Stimulated activated memory B cell treated with anti-CD40 and anti-IgM and Interleukin-4, amounts not matched to agents 10 μg/mL and 1 μg/mL and 100 μg/mL, for 72 hours (primary cell): ENCODE measurements around the gene LDLRAD4.
A peak's percentile ranks its signal among the peaks of the same experiment; 100 is the strongest.

Experiments
- ATAC-seq: fragments of 150-1000 bp; cut with Tn5 transposase; 2 replicates; pipeline ENCODE4 v1.10.0; 2021
- H3K27ac Mint-ChIP-seq: one replicate; pipeline ENCODE4 v1.8.0; 2022; ENCODE audit warnings: mild to moderate bottlenecking, mixed read lengths
- H3K27me3 Mint-ChIP-seq: one replicate; pipeline ENCODE4 v1.8.0; 2022; ENCODE audit warnings: mixed read lengths
- H3K36me3 Mint-ChIP-seq: one replicate; pipeline ENCODE4 v1.8.0; 2022; ENCODE audit warnings: mixed read lengths
- H3K4me1 Mint-ChIP-seq: one replicate; pipeline ENCODE4 v1.8.0; 2022; ENCODE audit warnings: mixed read lengths
- H3K4me3 Mint-ChIP-seq: one replicate; pipeline ENCODE4 v1.8.0; 2022; ENCODE audit warnings: mild to moderate bottlenecking, moderate library complexity, mixed read lengths
- H3K9me3 Mint-ChIP-seq: one replicate; pipeline ENCODE4 v1.8.0; 2022; ENCODE audit warnings: mixed read lengths

Gene LDLRAD4

GRCh38 chr18:13379930-13380690, 161.6 kb downstream of the LDLRAD4 start:
- no peaks in the 10 kb centered on the region for H3K27me3 Mint-ChIP-seq
- ATAC-seq: no peak
- no peaks in the 10 kb centered on the region for H3K36me3 Mint-ChIP-seq
- H3K27ac Mint-ChIP-seq: no peak overlapping the region
- no peak overlapping the region for H3K4me3 Mint-ChIP-seq
- no peaks in the 10 kb centered on the region for H3K9me3 Mint-ChIP-seq
- H3K4me1 Mint-ChIP-seq: peaks cover 51% of the 10 kb centered on the region

- H3K27me3 Mint-ChIP-seq: no peaks in the 10 kb centered on the region
- peaks cover 45% of the 10 kb centered on the region for H3K4me1 Mint-ChIP-seq
- no peaks in the 10 kb centered on the region for H3K9me3 Mint-ChIP-seq
- H3K27ac Mint-ChIP-seq: peak overlapping the region; percentile 90
- H3K4me3 Mint-ChIP-seq: no peak overlapping the region
- no peaks in the 10 kb centered on the region for H3K36me3 Mint-ChIP-seq
- no peak for ATAC-seq
These were observed 162.1 kb downstream of the LDLRAD4 start for GRCh38 chr18:13380691-13381070.

GRCh38 chr18:13381331-13381730, 162.8 kb downstream of the LDLRAD4 start:
- no peak for ATAC-seq
- peaks cover 39% of the 10 kb centered on the region for H3K4me1 Mint-ChIP-seq
- no peaks in the 10 kb centered on the region for H3K27me3 Mint-ChIP-seq
- H3K4me3 Mint-ChIP-seq: peak overlapping the region; percentile 73
- no peaks in the 10 kb centered on the region for H3K9me3 Mint-ChIP-seq
- H3K27ac Mint-ChIP-seq: peak overlapping the region; percentile 90
- no peaks in the 10 kb centered on the region for H3K36me3 Mint-ChIP-seq

GRCh38 chr18:13381944-13382365, 163.4 kb downstream of the LDLRAD4 start:
- peaks cover 33% of the 10 kb centered on the region for H3K4me1 Mint-ChIP-seq
- H3K27me3 Mint-ChIP-seq: no peaks in the 10 kb centered on the region
- H3K36me3 Mint-ChIP-seq: no peaks in the 10 kb centered on the region
- ATAC-seq: peak; percentile 72
- H3K27ac Mint-ChIP-seq: peak overlapping the region; percentile 90
- peak overlapping the region; percentile 73 for H3K4me3 Mint-ChIP-seq
- no peaks in the 10 kb centered on the region for H3K9me3 Mint-ChIP-seq

GRCh38 chr18:13382366-13382953, 163.9 kb downstream of the LDLRAD4 start:
- no peaks in the 10 kb centered on the region for H3K9me3 Mint-ChIP-seq
- peak; percentile 76 for ATAC-seq
- H3K27ac Mint-ChIP-seq: peak overlapping the region; percentile 90
- no peaks in the 10 kb centered on the region for H3K36me3 Mint-ChIP-seq
- peaks cover 28% of the 10 kb centered on the region for H3K4me1 Mint-ChIP-seq
- H3K4me3 Mint-ChIP-seq: peak overlapping the region; percentile 73
- no peaks in the 10 kb centered on the region for H3K27me3 Mint-ChIP-seq

- no peaks in the 10 kb centered on the region for H3K36me3 Mint-ChIP-seq
- H3K27me3 Mint-ChIP-seq: no peaks in the 10 kb centered on the region
- peak overlapping the region; percentile 73 for H3K4me3 Mint-ChIP-seq
- ATAC-seq: no peak
- peak overlapping the region; percentile 90 for H3K27ac Mint-ChIP-seq
- H3K9me3 Mint-ChIP-seq: no peaks in the 10 kb centered on the region
- H3K4me1 Mint-ChIP-seq: peaks cover 24% of the 10 kb centered on the region
These were observed 164.6 kb downstream of the LDLRAD4 start for GRCh38 chr18:13382954-13383827.

GRCh38 chr18:13386891-13387801, 168.6 kb downstream of the LDLRAD4 start:
- no peaks in the 10 kb centered on the region for H3K27me3 Mint-ChIP-seq
- H3K9me3 Mint-ChIP-seq: no peaks in the 10 kb centered on the region
- H3K27ac Mint-ChIP-seq: no peak overlapping the region
- peak; percentile 24 for ATAC-seq
- H3K36me3 Mint-ChIP-seq: no peaks in the 10 kb centered on the region
- peaks cover 12% of the 10 kb centered on the region for H3K4me1 Mint-ChIP-seq
- H3K4me3 Mint-ChIP-seq: no peak overlapping the region

GRCh38 chr18:13387855-13388548, 169.4 kb downstream of the LDLRAD4 start:
- H3K4me1 Mint-ChIP-seq: peaks cover 3% of the 10 kb centered on the region
- no peaks in the 10 kb centered on the region for H3K9me3 Mint-ChIP-seq
- no peak overlapping the region for H3K4me3 Mint-ChIP-seq
- ATAC-seq: no peak
- H3K27me3 Mint-ChIP-seq: no peaks in the 10 kb centered on the region
- no peaks in the 10 kb centered on the region for H3K36me3 Mint-ChIP-seq
- no peak overlapping the region for H3K27ac Mint-ChIP-seq

- no peaks in the 10 kb centered on the region for H3K36me3 Mint-ChIP-seq
- H3K27ac Mint-ChIP-seq: no peak overlapping the region
- ATAC-seq: no peak
- H3K27me3 Mint-ChIP-seq: no peaks in the 10 kb centered on the region
- no peak overlapping the region for H3K4me3 Mint-ChIP-seq
- H3K4me1 Mint-ChIP-seq: no peaks in the 10 kb centered on the region
- no peaks in the 10 kb centered on the region for H3K9me3 Mint-ChIP-seq
These were observed 170.3 kb downstream of the LDLRAD4 start for GRCh38 chr18:13388586-13389490.

GRCh38 chr18:13389491-13390131, 171.1 kb downstream of the LDLRAD4 start:
- peak; percentile 17 for ATAC-seq
- Mint-ChIP-seq H3K27me3 (no peaks in the 10 kb centered on the region), H3K36me3 (no peaks in the 10 kb centered on the region), H3K4me3 (no peak overlapping the region), H3K9me3 (no peaks in the 10 kb centered on the region), H3K27ac (no peak overlapping the region), H3K4me1 (no peaks in the 10 kb centered on the region)

- H3K9me3 Mint-ChIP-seq: no peaks in the 10 kb centered on the region
- H3K27ac Mint-ChIP-seq: no peak overlapping the region
- no peak overlapping the region for H3K4me3 Mint-ChIP-seq
- ATAC-seq: peak; percentile 6
- no peaks in the 10 kb centered on the region for H3K36me3 Mint-ChIP-seq
- H3K27me3 Mint-ChIP-seq: no peaks in the 10 kb centered on the region
- no peaks in the 10 kb centered on the region for H3K4me1 Mint-ChIP-seq
These were observed 171.6 kb downstream of the LDLRAD4 start for GRCh38 chr18:13390196-13390595.

- no peaks in the 10 kb centered on the region for H3K4me1 Mint-ChIP-seq
These were observed 172.2 kb downstream of the LDLRAD4 start for GRCh38 chr18:13390711-13391110.

More at GRCh38 chr18:13390711-13391110, 172.2 kb downstream of the LDLRAD4 start:
- H3K36me3 Mint-ChIP-seq: no peaks in the 10 kb centered on the region
- H3K27me3 Mint-ChIP-seq: no peaks in the 10 kb centered on the region
- no peak overlapping the region for H3K27ac Mint-ChIP-seq
- H3K9me3 Mint-ChIP-seq: no peaks in the 10 kb centered on the region
- ATAC-seq: no peak
- no peak overlapping the region for H3K4me3 Mint-ChIP-seq
